ENCODE measurements around the gene CD96.

DNA sequence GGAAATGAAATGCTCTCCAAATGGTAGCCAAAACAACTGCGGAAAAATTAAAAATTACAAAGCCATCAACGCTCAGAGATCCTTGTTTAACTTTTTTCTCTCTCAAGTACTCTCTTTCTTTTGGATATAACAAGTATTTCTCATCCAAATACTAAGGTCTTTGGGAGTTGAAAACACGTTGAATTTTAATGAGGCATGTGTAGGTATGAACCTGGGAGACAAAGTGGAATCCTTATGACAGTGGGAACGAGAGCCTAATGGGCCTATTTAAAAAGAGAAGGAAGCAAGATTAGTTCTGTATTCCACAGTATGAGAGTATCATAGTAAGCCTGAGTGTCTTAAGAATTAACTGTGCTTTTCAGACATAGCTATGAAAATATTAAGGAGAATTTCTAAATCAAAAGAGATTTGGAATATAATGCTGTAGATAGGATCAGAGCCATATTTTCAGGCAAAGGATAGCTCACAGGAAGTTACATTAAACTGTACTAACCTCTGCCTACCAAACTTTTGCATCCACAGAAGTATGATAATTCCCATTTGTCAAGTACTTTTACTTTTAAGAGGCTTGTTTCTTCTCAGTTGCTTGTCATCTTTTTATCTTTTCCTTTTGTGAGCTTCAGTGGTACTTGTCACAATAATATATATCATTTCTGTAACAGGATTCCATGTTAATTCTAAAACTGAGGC, 759 bp downstream of the CD96 start:
- TF ChIP-seq, protein P1, sequence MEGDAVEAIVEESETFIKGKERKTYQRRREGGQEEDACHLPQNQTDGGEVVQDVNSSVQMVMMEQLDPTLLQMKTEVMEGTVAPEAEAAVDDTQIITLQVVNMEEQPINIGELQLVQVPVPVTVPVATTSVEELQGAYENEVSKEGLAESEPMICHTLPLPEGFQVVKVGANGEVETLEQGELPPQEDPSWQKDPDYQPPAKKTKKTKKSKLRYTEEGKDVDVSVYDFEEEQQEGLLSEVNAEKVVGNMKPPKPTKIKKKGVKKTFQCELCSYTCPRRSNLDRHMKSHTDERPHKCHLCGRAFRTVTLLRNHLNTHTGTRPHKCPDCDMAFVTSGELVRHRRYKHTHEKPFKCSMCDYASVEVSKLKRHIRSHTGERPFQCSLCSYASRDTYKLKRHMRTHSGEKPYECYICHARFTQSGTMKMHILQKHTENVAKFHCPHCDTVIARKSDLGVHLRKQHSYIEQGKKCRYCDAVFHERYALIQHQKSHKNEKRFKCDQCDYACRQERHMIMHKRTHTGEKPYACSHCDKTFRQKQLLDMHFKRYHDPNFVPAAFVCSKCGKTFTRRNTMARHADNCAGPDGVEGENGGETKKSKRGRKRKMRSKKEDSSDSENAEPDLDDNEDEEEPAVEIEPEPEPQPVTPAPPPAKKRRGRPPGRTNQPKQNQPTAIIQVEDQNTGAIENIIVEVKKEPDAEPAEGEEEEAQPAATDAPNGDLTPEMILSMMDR (IDR thresholded peaks at IDR 0.05; ENCODE audit: insufficient read depth, low read depth, low read length), result no peak
- TF ChIP-seq EZH2 (IDR thresholded peaks at IDR 0.05; ENCODE audit: insufficient read depth, low read length), result no peak
